ENCODE data around the gene UNC5CL.

Gene UNC5CL

GRCh38 chr6:40999569-40999968 is 39.5 kb downstream of the UNC5CL start:
- TF ChIP-seq, protein P1, sequence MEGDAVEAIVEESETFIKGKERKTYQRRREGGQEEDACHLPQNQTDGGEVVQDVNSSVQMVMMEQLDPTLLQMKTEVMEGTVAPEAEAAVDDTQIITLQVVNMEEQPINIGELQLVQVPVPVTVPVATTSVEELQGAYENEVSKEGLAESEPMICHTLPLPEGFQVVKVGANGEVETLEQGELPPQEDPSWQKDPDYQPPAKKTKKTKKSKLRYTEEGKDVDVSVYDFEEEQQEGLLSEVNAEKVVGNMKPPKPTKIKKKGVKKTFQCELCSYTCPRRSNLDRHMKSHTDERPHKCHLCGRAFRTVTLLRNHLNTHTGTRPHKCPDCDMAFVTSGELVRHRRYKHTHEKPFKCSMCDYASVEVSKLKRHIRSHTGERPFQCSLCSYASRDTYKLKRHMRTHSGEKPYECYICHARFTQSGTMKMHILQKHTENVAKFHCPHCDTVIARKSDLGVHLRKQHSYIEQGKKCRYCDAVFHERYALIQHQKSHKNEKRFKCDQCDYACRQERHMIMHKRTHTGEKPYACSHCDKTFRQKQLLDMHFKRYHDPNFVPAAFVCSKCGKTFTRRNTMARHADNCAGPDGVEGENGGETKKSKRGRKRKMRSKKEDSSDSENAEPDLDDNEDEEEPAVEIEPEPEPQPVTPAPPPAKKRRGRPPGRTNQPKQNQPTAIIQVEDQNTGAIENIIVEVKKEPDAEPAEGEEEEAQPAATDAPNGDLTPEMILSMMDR (IDR thresholded peaks at IDR 0.05; ENCODE audit: low read depth, low read length), result peak; percentile 44
- no peak overlapping the region for H3K4me3 ChIP-seq (replicated peaks in 1 of 2; ENCODE audit: low read depth in 2 of 2, low read length in 2 of 2)
- peak; percentile 54 to 78 for DNase-seq (ENCODE audit: low read depth in 2 of 2)

DNA sequence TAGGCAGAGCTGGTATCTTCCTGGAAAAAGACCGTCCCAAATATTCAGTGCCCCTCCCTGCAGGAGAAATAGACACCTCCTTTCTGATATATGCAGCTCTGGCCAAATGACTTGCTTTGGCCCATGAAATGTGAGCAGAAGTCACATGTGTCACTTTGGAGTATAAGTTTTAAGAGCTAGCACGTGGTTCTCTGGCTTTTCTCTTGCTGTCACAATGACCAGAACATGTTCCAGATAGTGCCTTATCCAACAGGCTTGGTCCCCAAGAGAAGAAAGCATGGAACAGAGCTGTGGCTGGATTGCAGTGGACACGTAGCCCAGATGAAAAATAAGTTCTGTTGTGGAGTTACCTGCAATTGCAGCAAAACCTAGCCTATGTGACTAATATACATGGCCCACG is 40.4 kb downstream of the UNC5CL start:
- peak in 1 of 2 donors; percentile 4 for DNase-seq (ENCODE audit: low read depth in 2 of 2)
- TF ChIP-seq, protein P1 (IDR thresholded peaks at IDR 0.05; ENCODE audit: low read depth, low read length), result no peak
- H3K4me3 ChIP-seq (replicated peaks in 1 of 2; ENCODE audit: low read depth in 2 of 2, low read length in 2 of 2), result no peak overlapping the region

DNA sequence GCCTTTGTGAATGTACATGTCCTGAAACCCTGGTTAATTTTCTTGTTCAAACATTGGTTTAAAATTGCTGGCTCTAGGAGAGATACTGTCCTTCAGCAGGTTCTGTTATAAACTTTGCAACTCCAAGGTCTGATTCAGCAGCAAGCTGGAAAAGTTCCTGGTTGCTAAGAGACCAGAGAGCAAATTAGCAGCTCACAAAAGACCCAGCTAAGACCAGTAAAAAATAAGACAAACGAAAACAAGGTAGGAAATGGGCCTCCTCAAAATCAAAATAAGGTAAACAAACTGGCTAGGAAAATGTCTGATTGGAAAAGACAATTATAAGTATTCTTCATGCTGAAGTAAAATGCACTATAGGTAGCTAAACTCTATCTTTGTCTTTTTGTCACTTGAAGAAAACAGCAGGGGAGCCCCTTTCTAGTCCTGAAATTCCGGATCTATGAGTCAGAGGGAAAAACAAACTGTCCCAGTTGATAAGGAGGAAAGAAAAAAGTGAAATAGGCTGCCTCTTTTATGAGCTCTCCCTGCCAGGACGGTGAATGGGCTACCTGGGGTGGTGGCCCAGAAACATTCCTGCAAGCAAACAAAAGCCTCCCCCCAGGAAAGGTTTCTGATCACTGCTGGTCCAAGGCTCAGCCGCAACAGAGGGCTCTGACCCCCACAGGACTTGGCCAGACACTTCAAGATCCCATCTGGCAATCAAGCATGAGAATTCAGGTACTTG is 41.6 kb downstream of the UNC5CL start:
- DNase-seq (ENCODE audit: low read depth in 2 of 2), result peak; percentile 40 to 74
- no peak overlapping the region for H3K4me3 ChIP-seq (replicated peaks in 1 of 2; ENCODE audit: low read depth in 2 of 2, low read length in 2 of 2)
- TF ChIP-seq, protein P1 (IDR thresholded peaks at IDR 0.05; ENCODE audit: low read depth, low read length), result no peak

- no peak overlapping the region for H3K4me3 ChIP-seq (replicated peaks in 1 of 2; ENCODE audit: low read depth in 2 of 2, low read length in 2 of 2)
- DNase-seq (ENCODE audit: low read depth in 2 of 2), result peak; percentile 2 to 45
- TF ChIP-seq, protein P1 (IDR thresholded peaks at IDR 0.05; ENCODE audit: low read depth, low read length), result no peak
These were observed 42.3 kb downstream of the UNC5CL start for GRCh38 chr6:40996591-40997233.

- H3K4me3 ChIP-seq (replicated peaks in 1 of 2; ENCODE audit: low read depth in 2 of 2, low read length in 2 of 2), result no peak overlapping the region
- TF ChIP-seq, protein P1 (IDR thresholded peaks at IDR 0.05; ENCODE audit: low read depth, low read length), result no peak
- DNase-seq (ENCODE audit: low read depth in 2 of 2), result no peak
These were observed 46.3 kb downstream of the UNC5CL start for GRCh38 chr6:40992746-40993145.

DNA sequence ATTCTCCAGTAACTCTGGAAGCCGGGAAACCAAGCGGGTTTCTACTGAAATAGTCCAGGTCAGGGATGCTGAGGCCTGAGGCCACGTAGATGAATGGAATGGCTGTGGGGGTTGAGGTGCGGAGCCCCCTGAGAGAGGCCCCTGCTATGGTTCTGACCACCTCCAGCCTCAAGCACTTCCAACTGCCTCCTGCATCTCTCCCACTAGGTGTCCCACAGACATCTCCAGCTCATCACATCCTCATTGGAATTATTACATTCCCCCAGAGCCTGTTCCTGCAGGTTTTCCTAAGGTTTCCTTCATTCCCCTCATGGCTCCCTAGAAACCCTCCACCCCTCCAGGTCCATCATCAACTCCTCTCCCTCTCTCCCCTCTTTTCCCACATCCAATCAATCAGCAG is 48.7 kb downstream of the UNC5CL start:
- no peak for DNase-seq (ENCODE audit: low read depth in 2 of 2)
- H3K4me3 ChIP-seq (replicated peaks in 1 of 2; ENCODE audit: low read depth in 2 of 2, low read length in 2 of 2), result no peak overlapping the region
- TF ChIP-seq, protein P1 (IDR thresholded peaks at IDR 0.05; ENCODE audit: low read depth, low read length), result no peak

All from cardiac fibroblast (primary cell).